M059J (cell line): Measurements from ENCODE around the gene MARCHF9. TPM values are rescaled to one million over a fixed set of nuclear protein-coding genes. Genes with fewer than 3 reads are reported as not detected.

Source experiments
- DNase-seq: peaks from one replicate; pipeline ENCODE4 v3.0.0-alpha.2; 2012; ENCODE audit warnings: low read depth
- total RNA-seq: library from RNA; depleted of rRNA; stranded (reverse); fragments of >200 nt; shearing (Covaris generic); gene quantifications from 2 replicates; pipeline ENCODE4 v1.2.3, GENCODE V29; 2014

MARCHF9 gene
- total RNA-seq, 1 experiment from 2014 or later: 6.7 TPM

DNA sequence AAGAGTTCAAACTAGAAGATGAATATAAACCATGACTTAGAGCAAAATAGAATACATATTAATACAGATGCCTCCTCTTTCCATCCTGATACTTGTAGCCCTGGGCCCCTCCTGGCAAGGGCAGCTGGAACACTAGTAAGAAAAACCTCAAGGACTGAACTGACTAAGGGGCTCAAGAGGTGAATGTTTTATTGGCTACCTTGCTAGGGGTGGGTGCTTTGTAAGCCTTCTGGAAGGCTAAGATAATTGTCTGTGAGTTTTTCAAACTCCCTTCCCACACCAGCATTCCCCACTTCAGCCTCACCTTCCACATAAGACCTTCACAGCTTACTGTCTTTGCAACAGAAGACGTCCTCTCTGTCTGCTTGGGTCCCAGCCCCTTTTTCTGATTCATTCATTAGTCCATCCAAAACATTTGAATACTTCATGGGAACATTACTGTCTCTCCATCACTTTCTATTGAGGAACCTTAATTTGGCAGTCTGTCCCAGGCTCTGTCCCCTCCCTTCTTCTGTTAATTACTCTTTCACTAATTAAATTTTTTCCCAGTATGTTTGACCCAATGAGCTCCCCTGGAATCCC, 1.1 kb upstream of the MARCHF9 start:
- no peak for DNase-seq

DNA sequence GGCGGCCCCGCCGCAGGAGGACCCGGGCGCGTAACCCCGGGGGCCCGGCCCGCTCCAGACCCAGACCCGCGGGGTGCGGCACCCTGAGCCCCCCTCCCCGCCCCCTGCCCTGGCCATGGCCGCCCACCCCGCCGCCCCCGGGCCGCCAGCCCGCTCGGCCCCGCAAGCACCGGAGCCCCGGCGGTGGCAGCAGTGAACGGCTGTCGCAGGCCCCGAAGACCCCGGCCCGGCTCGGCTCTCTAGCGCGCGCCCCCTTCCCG, 221 bp downstream of the MARCHF9 start:
- DNase-seq: no peak

GRCh38 chr12:57755454-57756372, 810 bp downstream of the MARCHF9 start:
- DNase-seq: no peak

DNA sequence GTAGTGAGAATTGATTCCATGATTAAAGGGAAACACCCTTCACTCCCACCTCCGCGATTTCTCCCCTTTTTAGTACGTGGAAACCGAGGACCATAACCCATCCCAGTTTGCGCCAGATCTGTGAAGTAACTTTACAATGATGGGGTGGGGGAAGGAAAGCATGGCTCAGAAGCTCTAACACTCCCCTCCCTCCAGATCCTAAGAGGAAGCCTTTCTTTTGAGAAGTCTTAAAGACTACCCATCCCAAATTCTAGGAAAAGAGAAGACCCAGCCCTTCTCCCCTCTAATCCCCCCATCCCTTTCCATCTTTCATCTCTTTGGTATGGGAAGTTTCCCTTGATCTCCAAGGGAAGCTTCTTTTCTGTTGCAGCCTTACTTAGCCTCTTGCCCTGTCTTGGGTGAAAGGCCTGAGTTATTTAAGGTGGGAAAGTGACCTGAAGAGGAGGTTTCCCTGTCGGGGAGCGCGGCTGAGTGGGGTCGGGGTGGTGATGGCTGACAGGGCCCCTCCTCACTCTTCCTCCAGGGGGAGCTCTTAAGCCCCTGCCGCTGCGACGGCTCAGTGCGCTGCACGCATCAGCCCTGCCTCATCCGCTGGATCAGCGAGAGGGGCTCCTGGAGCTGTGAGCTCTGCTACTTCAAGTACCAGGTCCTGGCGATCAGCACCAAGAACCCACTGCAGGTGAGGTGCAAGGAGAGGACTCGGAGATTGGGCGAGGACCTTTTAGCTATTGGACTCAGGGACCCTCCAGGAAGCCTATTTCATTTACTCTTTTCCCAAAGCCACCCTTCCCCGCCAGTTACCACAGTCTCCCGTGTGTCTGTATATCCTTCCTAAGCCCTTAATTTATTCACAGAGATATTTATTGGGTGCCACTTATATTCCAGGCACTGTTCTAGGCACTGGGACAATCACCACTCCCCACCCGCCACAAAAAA, 1.8 kb downstream of the MARCHF9 start:
- DNase-seq: no peak

GRCh38 chr12:57757771-57758170, 2.9 kb downstream of the MARCHF9 start:
- no peak for DNase-seq

GRCh38 chr12:57758552-57759359, 3.9 kb downstream of the MARCHF9 start:
- DNase-seq: no peak

GRCh38 chr12:57759360-57759980, 4.6 kb downstream of the MARCHF9 start:
- DNase-seq: peak; percentile 48

GRCh38 chr12:57760347-57760982, 5.6 kb downstream of the MARCHF9 start:
- DNase-seq: no peak

- no peak for DNase-seq
Measured at GRCh38 chr12:57761391-57761998, 6.6 kb downstream of the MARCHF9 start.

GRCh38 chr12:57762463-57762862, 7.6 kb downstream of the MARCHF9 start:
- no peak for DNase-seq

GRCh38 chr12:57763881-57764661, 9.2 kb downstream of the MARCHF9 start:
- DNase-seq: no peak

DNA sequence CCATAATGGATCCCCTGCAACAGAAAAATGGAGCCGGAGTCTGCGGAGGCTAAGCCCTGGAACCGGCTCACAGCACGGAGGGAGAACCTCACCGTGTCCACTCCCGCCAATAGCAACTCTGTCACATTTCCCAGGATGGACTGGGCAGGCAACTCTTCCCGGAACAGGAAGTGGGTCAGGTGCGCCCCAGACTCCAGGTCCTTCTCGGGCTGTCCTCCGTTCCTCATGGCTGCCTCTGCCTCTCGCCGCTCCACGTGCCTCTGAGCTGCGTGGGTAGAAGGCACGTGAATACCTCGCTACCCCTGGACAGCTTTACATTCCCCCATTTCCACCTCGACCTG, 9.7 kb downstream of the MARCHF9 start:
- no peak for DNase-seq

DNA sequence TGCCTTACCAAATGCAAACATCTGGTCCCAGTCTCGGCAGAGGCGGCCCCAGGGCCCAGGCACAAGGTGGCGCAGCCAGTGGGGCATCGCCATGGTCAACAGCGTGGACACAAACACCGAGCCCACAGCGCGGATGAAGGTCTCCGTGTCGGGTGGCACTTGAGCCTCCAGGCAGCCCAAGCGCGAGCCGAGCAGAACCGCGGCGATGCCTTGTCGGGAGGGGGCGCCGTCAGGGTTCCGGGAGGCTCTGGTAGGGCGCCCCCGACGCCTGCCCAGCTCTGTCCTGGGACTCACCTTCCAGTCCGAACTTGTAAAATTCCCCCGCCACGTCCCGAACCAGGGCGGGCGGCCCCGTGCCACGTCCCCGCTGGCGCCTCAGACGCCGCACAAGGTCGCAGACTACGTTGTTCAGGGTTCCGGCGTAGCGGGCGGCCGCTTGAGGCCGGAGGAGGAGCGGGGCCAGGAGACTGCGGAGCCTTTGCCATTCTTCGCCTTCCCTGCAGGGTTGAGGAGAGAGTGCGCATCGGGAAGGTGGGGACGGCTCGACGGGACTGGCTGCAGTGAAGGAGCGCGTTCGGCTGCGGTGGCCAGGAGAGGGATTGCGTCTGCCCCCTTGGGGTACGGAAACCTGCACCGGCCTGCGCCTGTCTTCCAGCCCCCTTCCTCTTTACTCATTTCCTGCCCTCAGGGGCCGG, 10.2 kb downstream of the MARCHF9 start:
- peak; percentile 67 for DNase-seq

DNA sequence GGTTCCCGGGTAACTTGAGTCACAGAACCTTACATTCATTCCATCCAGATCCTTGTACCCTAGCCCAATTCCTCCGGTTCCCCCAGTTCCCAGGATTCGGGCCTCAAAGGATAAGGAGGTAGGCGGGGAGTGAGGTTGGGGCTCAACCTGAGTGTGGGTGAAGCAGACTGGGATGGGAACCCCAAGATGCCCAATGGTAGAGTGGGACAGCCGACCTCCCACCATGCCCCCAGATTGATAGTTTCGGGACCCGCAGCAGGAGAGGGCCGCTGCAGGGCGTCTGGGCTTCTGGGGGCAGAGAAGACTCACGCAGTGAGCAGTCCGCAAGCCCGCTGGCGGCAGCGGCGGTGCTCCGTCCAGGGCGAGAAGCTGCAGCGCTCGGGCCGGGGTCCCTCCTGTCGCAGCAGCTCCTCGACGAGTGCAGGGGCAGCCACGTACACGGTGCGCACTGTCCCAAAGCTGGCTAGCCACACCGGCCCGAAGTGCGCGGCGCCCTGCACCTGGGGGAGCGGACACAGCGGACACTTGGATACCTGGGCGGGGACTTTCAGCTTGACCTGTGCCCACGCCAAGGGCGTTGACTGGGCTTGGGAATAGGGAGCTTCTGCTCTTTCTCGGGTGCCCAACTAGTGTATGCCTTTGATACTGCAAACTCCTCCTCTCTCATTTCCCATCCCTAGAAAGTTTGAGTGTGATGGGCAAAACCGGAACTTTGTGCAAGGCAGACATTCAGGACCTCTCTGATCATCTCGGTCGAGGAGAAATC, 11.0 kb downstream of the MARCHF9 start:
- no peak for DNase-seq

DNA sequence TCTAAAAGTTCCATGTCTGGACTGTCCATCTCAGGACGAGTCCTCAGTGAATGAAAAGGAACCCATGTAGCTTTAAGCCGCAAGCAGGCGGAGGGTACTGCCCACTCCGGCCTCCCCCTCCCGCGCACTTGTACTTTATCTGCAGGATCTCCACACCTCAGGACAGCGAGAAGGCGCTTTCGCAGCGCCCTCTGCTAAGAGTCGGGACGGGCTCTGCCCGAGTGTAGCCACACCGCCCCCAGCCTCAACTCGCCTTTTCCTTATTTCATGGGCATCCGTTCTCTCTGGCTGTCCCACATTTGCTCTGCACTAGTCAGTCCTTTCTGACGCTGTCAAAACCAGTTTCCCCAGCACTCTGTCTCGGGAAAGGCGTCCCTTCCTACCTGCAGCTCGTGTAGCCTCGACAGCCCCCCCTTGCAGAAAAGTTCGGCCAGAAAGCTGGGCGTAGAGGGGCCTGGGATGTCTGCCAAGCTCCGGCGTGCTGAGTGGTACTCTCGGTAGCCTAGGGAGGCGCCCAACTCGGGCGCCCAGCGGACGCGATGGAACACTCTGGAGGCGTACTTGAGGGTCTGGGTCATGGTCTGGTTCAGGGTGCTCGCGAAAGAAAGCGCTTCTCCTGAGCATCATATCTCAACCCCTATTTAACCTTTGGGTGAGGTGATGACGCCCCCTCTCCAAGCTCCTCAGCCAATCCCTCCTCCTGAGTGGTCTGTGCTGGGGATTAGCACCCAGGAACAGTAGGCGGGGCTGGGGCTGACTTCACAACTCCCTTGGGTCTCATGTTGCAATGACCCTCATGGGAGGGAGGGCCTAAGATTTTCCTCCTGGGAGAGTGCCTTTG, 11.8 kb downstream of the MARCHF9 start, which contains the start of gene CYP27B1:
CYP27B1 (minus strand) TSS at position 615 of the 841 bp plus-strand sequence; CDS start at position 578, 37 bp downstream.
- peak; percentile 56 for DNase-seq

GRCh38 chr12:57767305-57767698, 12.4 kb downstream of the MARCHF9 start:
- DNase-seq: no peak

DNA sequence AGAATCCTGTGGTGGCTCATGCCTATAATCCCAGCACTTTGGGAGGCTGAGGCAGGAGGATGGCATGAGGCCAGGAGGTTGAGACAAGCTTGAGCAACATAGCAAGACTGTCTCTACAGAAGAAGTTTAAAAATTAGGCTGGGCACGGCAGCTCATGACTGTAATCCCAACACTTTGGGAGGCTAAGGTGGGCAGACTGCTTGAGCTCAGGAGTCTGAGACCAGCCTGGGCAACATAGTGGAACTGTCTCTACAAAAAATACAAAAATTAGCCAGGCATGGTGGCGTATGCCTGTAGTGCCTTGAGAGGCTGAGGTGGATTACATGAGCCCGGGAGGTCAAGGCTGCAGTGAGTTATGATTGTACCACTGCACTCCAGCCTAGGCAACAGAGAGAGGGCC, 13.0 kb downstream of the MARCHF9 start:
- DNase-seq: no peak
